Liver (tissue), 9 donors: ENCODE measurements around the gene SEM1. TPM values are rescaled to one million over a fixed set of nuclear protein-coding genes. Genes with fewer than 3 reads are reported as not detected.
"Not testable (repeated sequence)": the region's sequence is repeated elsewhere in the genome, so short reads cannot be mapped to it uniquely, and the experiment has no call there.

Experiments
- DNase-seq: peaks from one replicate; pipeline ENCODE4 v3.0.0-alpha.2; 2017; ENCODE audit warnings: low spot score
- H3K27ac ChIP-seq, 2 donors: one replicate each; pipeline ENCODE4 v1.7.0; 2013; ENCODE audit warnings: inconsistent platforms in 2 of 2, low read length in 2 of 2, control low read depth in 1 of 2, low read depth in 1 of 2, mild to moderate bottlenecking in 1 of 2
- H3K27me3 ChIP-seq, 4 donors: one replicate each; pipeline versions ENCODE4 v1.6.1 to v1.7.0; 2013; ENCODE audit warnings: low read length in 3 of 4, inconsistent platforms in 1 of 4, mild to moderate bottlenecking in 1 of 4, moderate library complexity in 1 of 4; ENCODE audit not compliant: control insufficient read depth in 4 of 4, insufficient read depth in 4 of 4
- H3K36me3 ChIP-seq, 4 donors: one replicate each; pipeline versions ENCODE4 v1.6.1 to v1.7.0; 2013; ENCODE audit warnings: low read length in 3 of 4, mild to moderate bottlenecking in 3 of 4, low read depth in 1 of 4, moderate library complexity in 1 of 4; ENCODE audit not compliant: control insufficient read depth in 4 of 4, insufficient read depth in 3 of 4
- H3K4me1 ChIP-seq, 4 donors: one replicate each; pipeline versions ENCODE4 v1.6.1 to v1.7.0; 2013; ENCODE audit warnings: low read length in 3 of 4, mild to moderate bottlenecking in 3 of 4, moderate library complexity in 1 of 4; ENCODE audit not compliant: control insufficient read depth in 4 of 4, insufficient read depth in 4 of 4
- H3K4me3 ChIP-seq, 3 donors: one replicate each; pipeline versions ENCODE4 v1.6.1 to v1.7.0; 2013; ENCODE audit warnings: low read length in 3 of 3, control low read depth in 1 of 3, low read depth in 1 of 3, mild to moderate bottlenecking in 1 of 3
- H3K9ac ChIP-seq, 2 donors: one replicate each; pipeline ENCODE4 v1.7.0; 2013; ENCODE audit warnings: low read length in 2 of 2, mild to moderate bottlenecking in 2 of 2, moderate library complexity in 2 of 2, control low read depth in 1 of 2, low read depth in 1 of 2
- H3K9me3 ChIP-seq, 4 donors: one replicate each; pipeline versions ENCODE4 v1.6.1 to v1.7.0; 2013; ENCODE audit warnings: low read length in 3 of 4; ENCODE audit not compliant: control insufficient read depth in 4 of 4
- CTCF ChIP-seq: fragments of 150-350 bp; IDR thresholded peaks from 2 replicates; pipeline ENCODE4 v1.5.1; 2017; ENCODE audit warnings: improper control_type of control experiment, low read depth, low read length; ENCODE audit not compliant: missing input control
- EGR1 ChIP-seq, 2 donors: IDR thresholded peaks; 2 replicates each; pipeline ENCODE4 v1.6.1; 2016 to 2018; ENCODE audit warnings: antibody characterized with exemption in 2 of 2, low read depth in 2 of 2
- FOXA1 ChIP-seq: IDR thresholded peaks from 2 replicates; pipeline ENCODE4 v1.6.1; 2016; ENCODE audit warnings: antibody characterized with exemption
- FOXA2 ChIP-seq: IDR thresholded peaks from 2 replicates; pipeline ENCODE4 v1.6.1; 2016; ENCODE audit warnings: antibody characterized with exemption
- GABPA ChIP-seq, 2 donors: IDR thresholded peaks in 1 of 2; conservative IDR thresholded peaks in 1 of 2; 2 replicates each; pipeline ENCODE4 v1.6.1; 2016; ENCODE audit warnings: antibody characterized with exemption in 2 of 2, mild to moderate bottlenecking in 1 of 2, moderate library complexity in 1 of 2
- HNF4A ChIP-seq, 2 donors: conservative IDR thresholded peaks; 2 replicates each; pipeline ENCODE4 v1.6.1; 2016; ENCODE audit warnings: antibody characterized with exemption in 2 of 2, mild to moderate bottlenecking in 2 of 2
- HNF4G ChIP-seq: IDR thresholded peaks from 2 replicates; pipeline ENCODE4 v1.6.1; 2016; ENCODE audit warnings: antibody characterized with exemption
- JUND ChIP-seq, 2 donors: IDR thresholded peaks; 2 replicates each; pipeline ENCODE4 v1.6.1; 2016; ENCODE audit warnings: antibody characterized with exemption in 2 of 2
- MAX ChIP-seq: IDR thresholded peaks from 2 replicates; pipeline ENCODE4 v1.6.1; 2016; ENCODE audit warnings: antibody characterized with exemption
- NR2F2 ChIP-seq: IDR thresholded peaks from 2 replicates; pipeline ENCODE4 v1.6.1; 2016; ENCODE audit warnings: antibody characterized with exemption
- RAD21 ChIP-seq, 2 donors: IDR thresholded peaks; 2 replicates each; pipeline ENCODE4 v1.6.1; 2016; ENCODE audit warnings: antibody characterized with exemption in 2 of 2, mild to moderate bottlenecking in 2 of 2
- RXRA ChIP-seq, 2 donors: IDR thresholded peaks; 2 replicates each; pipeline ENCODE4 v1.6.1; 2017 to 2018; ENCODE audit warnings: antibody characterized with exemption in 2 of 2, mild to moderate bottlenecking in 1 of 2
- SP1 ChIP-seq: IDR thresholded peaks from 2 replicates; pipeline ENCODE4 v1.6.1; 2018; ENCODE audit warnings: antibody characterized with exemption, mild to moderate bottlenecking
- TAF1 ChIP-seq: conservative IDR thresholded peaks from 2 replicates; pipeline ENCODE4 v1.6.1; 2016; ENCODE audit warnings: antibody characterized with exemption, mild to moderate bottlenecking
- YY1 ChIP-seq: IDR thresholded peaks from 2 replicates; pipeline ENCODE4 v1.6.1; 2016; ENCODE audit warnings: antibody characterized with exemption, mild to moderate bottlenecking
- ZBTB33 ChIP-seq: IDR thresholded peaks from 2 replicates; pipeline ENCODE4 v1.6.1; 2016; ENCODE audit warnings: antibody characterized with exemption
- WGBS: extraction: QIAGEN DNeasy Blood & Tissue Kit; methylation state at CpG from one replicate; pipeline ENCODE4 v1.1.7; 2013; 5-methylcytosine and 5-hydroxymethylcytosine counted together
- polyA plus RNA-seq, 2 donors: library from polyadenylated mRNA; stranded (reverse) in 1 of 2; unstranded in 1 of 2; fragments of 200-250 nt in 1 of 2; fragments of >200 nt in 1 of 2; fragmentation: Nextera tagmentation in 1 of 2; extraction: Ambion mirVana in 1 of 2; gene quantifications; one replicate each; pipeline versions ENCODE4 v1.2.1 to v1.2.3, GENCODE V29; 2013 to 2015
- total RNA-seq, 2 donors: library from RNA; depleted of rRNA; stranded (reverse); fragments of >200 nt; gene quantifications; one replicate each; pipeline ENCODE4 v1.2.3, GENCODE V29; 2014
- TF ChIP-seq, protein P1 (sequence below): IDR thresholded peaks from 2 replicates; pipeline ENCODE4 v1.6.1; 2016; ENCODE audit warnings: antibody characterized with exemption, mild to moderate bottlenecking
- TF ChIP-seq, protein P2 (sequence below): IDR thresholded peaks from 2 replicates; pipeline ENCODE4 v1.6.1; 2016; ENCODE audit warnings: antibody characterized with exemption
- donor health status: healthy.
- donor health status: healthy.
- donor health status: healthy.
- donor health status: healthy.
- donor health status: healthy.

Gene SEM1
- total RNA-seq (10 to 100 TPM; 21.1 to 56.2 TPM), polyA plus RNA-seq (100 to 1,000 TPM in 1 of 2 donors, 10 to 100 TPM in 1; 49.1 to 325 TPM)

DNA sequence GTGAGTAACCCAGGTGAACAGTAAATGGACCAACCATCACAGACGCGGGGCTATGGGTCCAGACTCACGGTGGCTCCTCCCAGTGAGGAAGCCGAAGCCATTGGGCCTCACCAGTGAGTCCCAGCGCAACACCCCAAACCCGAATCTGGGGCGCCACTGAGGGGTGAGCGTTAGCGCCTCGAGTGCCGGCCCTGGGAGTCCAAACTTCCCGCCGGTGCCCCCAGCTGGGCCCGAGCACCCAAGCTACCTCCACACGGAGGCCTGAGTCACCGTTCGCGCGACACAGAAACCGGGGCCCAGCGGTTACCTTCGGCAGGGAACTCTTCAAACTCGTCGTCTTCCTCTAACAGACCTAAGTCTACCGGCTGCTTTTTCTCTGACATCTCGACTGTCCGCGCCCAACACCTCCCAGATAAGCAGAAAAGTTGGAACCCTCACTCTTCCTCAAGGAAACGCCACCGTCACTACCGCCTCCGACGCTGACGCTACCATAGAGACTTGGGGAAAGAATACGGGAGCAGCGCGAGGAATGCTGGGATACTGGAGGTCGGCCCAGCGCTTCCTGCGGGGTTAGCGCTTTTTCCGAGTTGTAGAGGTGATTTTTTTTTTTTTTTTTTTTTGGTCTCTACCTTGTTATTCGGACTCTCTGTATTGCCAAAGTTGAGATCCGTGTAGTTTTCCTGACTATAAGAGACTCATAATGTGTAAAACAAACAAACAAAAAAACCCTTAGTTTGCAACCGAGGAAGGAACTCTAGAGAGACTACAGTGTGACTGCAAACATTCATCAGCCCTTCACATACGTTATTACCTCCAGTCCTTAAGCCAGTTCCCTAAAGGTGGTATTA lies at the start of gene SEM1:
Gene SEM1, minus strand, starts transcription at position 466 of the 848 bp plus-strand sequence. Its CDS starts 83 bp downstream, at position 383.
- no peaks in the 10 kb centered on the region for H3K36me3 ChIP-seq
- H3K4me1 ChIP-seq: peaks cover 2 to 18% (median 16%) of the 10 kb centered on the region in 4 donors
- H3K9me3 ChIP-seq: peaks cover 0 to 8% (median 5%) of the 10 kb centered on the region in 4 donors
- H3K27me3 ChIP-seq: no peaks in the 10 kb centered on the region
- WGBS: under 1% methylated on average over 46 of the region's 46 CpGs
- peak within 1 kb of the TSS; percentile 85 to 95 (median 91) for H3K4me3 ChIP-seq
- TF ChIP-seq FOXA1: no peak
- peak; percentile 42 to 47 for TF ChIP-seq RXRA (IDR thresholded peaks at IDR 0.05)
- no peak for TF ChIP-seq FOXA2
- peak; percentile 52 for TF ChIP-seq MAX
- peak; percentile 56 to 78 for TF ChIP-seq EGR1 (IDR thresholded peaks at IDR 0.05; ENCODE audit: low read depth in 2 of 2)
- peak; percentile 63 to 65 for TF ChIP-seq RAD21 (IDR thresholded peaks at IDR 0.05)
- peak; percentile 26 for TF ChIP-seq SP1
- TF ChIP-seq YY1: no peak
- TF ChIP-seq, protein P1, sequence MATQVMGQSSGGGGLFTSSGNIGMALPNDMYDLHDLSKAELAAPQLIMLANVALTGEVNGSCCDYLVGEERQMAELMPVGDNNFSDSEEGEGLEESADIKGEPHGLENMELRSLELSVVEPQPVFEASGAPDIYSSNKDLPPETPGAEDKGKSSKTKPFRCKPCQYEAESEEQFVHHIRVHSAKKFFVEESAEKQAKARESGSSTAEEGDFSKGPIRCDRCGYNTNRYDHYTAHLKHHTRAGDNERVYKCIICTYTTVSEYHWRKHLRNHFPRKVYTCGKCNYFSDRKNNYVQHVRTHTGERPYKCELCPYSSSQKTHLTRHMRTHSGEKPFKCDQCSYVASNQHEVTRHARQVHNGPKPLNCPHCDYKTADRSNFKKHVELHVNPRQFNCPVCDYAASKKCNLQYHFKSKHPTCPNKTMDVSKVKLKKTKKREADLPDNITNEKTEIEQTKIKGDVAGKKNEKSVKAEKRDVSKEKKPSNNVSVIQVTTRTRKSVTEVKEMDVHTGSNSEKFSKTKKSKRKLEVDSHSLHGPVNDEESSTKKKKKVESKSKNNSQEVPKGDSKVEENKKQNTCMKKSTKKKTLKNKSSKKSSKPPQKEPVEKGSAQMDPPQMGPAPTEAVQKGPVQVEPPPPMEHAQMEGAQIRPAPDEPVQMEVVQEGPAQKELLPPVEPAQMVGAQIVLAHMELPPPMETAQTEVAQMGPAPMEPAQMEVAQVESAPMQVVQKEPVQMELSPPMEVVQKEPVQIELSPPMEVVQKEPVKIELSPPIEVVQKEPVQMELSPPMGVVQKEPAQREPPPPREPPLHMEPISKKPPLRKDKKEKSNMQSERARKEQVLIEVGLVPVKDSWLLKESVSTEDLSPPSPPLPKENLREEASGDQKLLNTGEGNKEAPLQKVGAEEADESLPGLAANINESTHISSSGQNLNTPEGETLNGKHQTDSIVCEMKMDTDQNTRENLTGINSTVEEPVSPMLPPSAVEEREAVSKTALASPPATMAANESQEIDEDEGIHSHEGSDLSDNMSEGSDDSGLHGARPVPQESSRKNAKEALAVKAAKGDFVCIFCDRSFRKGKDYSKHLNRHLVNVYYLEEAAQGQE: peak; percentile 86
- peak; percentile 14 to 47 for TF ChIP-seq HNF4A (conservative IDR thresholded peaks at IDR 0.05)
- peak; percentile 32 to 34 for TF ChIP-seq JUND (IDR thresholded peaks at IDR 0.05)
- TF ChIP-seq, protein P2, sequence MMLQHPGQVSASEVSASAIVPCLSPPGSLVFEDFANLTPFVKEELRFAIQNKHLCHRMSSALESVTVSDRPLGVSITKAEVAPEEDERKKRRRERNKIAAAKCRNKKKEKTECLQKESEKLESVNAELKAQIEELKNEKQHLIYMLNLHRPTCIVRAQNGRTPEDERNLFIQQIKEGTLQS: peak; percentile 29
- TF ChIP-seq CTCF: no peak
- peak; percentile 69 for TF ChIP-seq ZBTB33
- peak; percentile 19 to 87 for TF ChIP-seq GABPA (IDR thresholded peaks at IDR 0.05 in 1 of 2, conservative IDR thresholded peaks at IDR 0.05 in 1 of 2)
- TF ChIP-seq TAF1: peak; percentile 89
- TF ChIP-seq HNF4G: no peak
- peak; percentile 62 for TF ChIP-seq NR2F2
- H3K9ac ChIP-seq: peak within 1 kb of the TSS; percentile 61 to 97
- H3K27ac ChIP-seq: peak within 1 kb of the TSS; percentile 82 to 86
- peak; percentile 75 for DNase-seq

DNA sequence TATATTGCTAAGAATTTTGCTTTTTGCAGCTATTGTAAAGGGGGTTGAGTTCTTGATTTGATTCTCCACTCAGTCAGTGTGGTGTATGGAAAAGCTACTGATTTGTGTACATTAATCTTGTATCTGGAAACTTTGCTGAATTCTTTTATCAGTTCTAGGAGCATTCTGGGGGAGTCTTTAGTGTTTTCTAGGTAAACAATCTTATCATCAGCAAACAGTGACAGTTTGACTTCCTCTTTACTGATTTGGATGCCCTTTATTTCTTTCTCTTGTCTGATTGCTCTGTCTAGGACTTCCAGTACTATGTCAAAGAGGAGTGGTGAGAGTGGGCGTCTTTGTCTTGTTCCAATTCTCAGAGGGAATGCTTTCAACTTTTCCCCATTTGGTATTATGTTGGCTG lies 48.2 kb upstream of the SEM1 start:
- H3K9ac ChIP-seq, H3K4me1 ChIP-seq, H3K9me3 ChIP-seq, H3K4me3 ChIP-seq, H3K27me3 ChIP-seq, H3K27ac ChIP-seq, H3K36me3 ChIP-seq, DNase-seq: not testable (repeated sequence)
- 65% methylated on average over 1 of the region's 1 CpG for whole genome bisulfite sequencing
